HEK293 (cell line): ENCODE measurements around the gene PLB1.

Experiments used
- CTCF ChIA-PET: fragments of 350-600 bp; formaldehyde crosslinking; extraction: SDS; loops from one replicate; lab custom pipeline; 2021; ENCODE audit warnings: antibody characterized with exemption; lab: Yijun Ruan, JAX
- POLR2A ChIA-PET: fragments of 300-600 bp; formaldehyde crosslinking; extraction: SDS; loops from one replicate; lab custom pipeline; 2020; ENCODE audit warnings: antibody characterized with exemption, inconsistent platforms; lab: Yijun Ruan, JAX
- H3K27ac ChIP-seq: fragments of 200-500 bp; sonication (Bioruptor generic); 2 replicates; pipeline ENCODE4 v1.5.1; 2014; ENCODE audit warnings: low read depth, low read length, control low read depth, inconsistent platforms; ENCODE audit errors: extremely low read depth
- H3K36me3 ChIP-seq, 2 experiments: fragments of 200-500 bp in 1 of 2; sonication (Bioruptor generic) in 1 of 2; 1 replicate in 1 of 2; 2 replicates in 1 of 2; pipeline ENCODE4 v1.5.1; 2014 to 2017; ENCODE audit warnings: inconsistent platforms in 2 of 2, low read length in 2 of 2; ENCODE audit not compliant: control insufficient read depth in 2 of 2, insufficient read depth in 1 of 2
- H3K4me1 ChIP-seq: fragments of 200-500 bp; sonication (Bioruptor generic); 2 replicates; pipeline ENCODE4 v1.5.1; 2014; ENCODE audit warnings: mild to moderate bottlenecking, low read length, inconsistent platforms; ENCODE audit not compliant: control insufficient read depth, insufficient read depth
- H3K4me3 ChIP-seq: 2 replicates; pipeline ENCODE4 v1.5.1; 2011; ENCODE audit warnings: low read depth, mild to moderate bottlenecking, control low read depth, low read length, moderate library complexity
- H3K9me3 ChIP-seq: fragments of 200-500 bp; sonication (Bioruptor generic); 2 replicates; pipeline ENCODE4 v1.5.1; 2014; ENCODE audit warnings: low read depth, low read length, inconsistent platforms; ENCODE audit not compliant: control insufficient read depth, insufficient read depth
- EGR2 ChIP-seq: fragments of 450-650 bp; formaldehyde crosslinking; IDR thresholded peaks from 2 replicates; pipeline ENCODE4 v1.5.1; 2016; ENCODE audit warnings: low read depth, missing biosample characterization, missing genetic modification characterization
- FEZF1 ChIP-seq: fragments of 450-650 bp; formaldehyde crosslinking; IDR thresholded peaks from 2 replicates; pipeline ENCODE4 v1.5.1; 2016; ENCODE audit warnings: missing biosample characterization, missing genetic modification characterization
- MZF1 ChIP-seq: fragments of 450-650 bp; formaldehyde crosslinking; IDR thresholded peaks from 2 replicates; pipeline ENCODE4 v1.5.1; 2017; ENCODE audit warnings: missing biosample characterization, missing genetic modification characterization, borderline replicate concordance
- ZFHX2 ChIP-seq: fragments of 450-650 bp; formaldehyde crosslinking; conservative IDR thresholded peaks from 2 replicates; pipeline ENCODE4 v1.5.1; 2016; ENCODE audit warnings: missing biosample characterization, missing genetic modification characterization
- ZNF112 ChIP-seq: fragments of 450-650 bp; formaldehyde crosslinking; IDR thresholded peaks from 2 replicates; pipeline ENCODE4 v1.5.0; 2017; ENCODE audit warnings: missing biosample characterization, missing genetic modification characterization
- ZNF169 ChIP-seq: fragments of 450-650 bp; formaldehyde crosslinking; IDR thresholded peaks from 2 replicates; pipeline ENCODE4 v1.5.1; 2016; ENCODE audit warnings: missing biosample characterization, missing genetic modification characterization
- ZNF274 ChIP-seq, 2 experiments: fragments of 200-500 bp in 1 of 2; fragments of 450-650 bp in 1 of 2; sonication (Bioruptor generic) in 1 of 2; formaldehyde crosslinking in 1 of 2; IDR thresholded peaks; 2 replicates each; pipeline versions ENCODE4 v1.5.1 to v1.6.1; 2014 to 2016; ENCODE audit warnings: borderline replicate concordance in 1 of 2, inconsistent platforms in 1 of 2, low read length in 1 of 2, missing biosample characterization in 1 of 2, missing genetic modification characterization in 1 of 2
- ZNF37A ChIP-seq: fragments of 450-650 bp; IDR thresholded peaks from 2 replicates; pipeline ENCODE4 v1.5.1; 2018; ENCODE audit warnings: missing biosample characterization, missing genetic modification characterization
- ZNF514 ChIP-seq: fragments of 450-650 bp; formaldehyde crosslinking; IDR thresholded peaks from 2 replicates; pipeline ENCODE4 v1.5.1; 2016; ENCODE audit warnings: missing biosample characterization, missing genetic modification characterization
- ZNF629 ChIP-seq: fragments of 450-650 bp; formaldehyde crosslinking; IDR thresholded peaks from 2 replicates; pipeline ENCODE4 v1.5.1; 2017; ENCODE audit warnings: missing biosample characterization, missing genetic modification characterization
- ZNF677 ChIP-seq: fragments of 450-650 bp; IDR thresholded peaks from 2 replicates; pipeline ENCODE4 v1.5.0; 2018; ENCODE audit warnings: missing biosample characterization, mild to moderate bottlenecking, missing genetic modification characterization, moderate library complexity
- TF ChIP-seq, protein P1 (sequence below): fragments of 450-650 bp; formaldehyde crosslinking; IDR thresholded peaks from 2 replicates; pipeline ENCODE4 v1.5.1; 2017; ENCODE audit warnings: missing biosample characterization, missing genetic modification characterization
- TF ChIP-seq, protein P2 (sequence below): fragments of 450-650 bp; formaldehyde crosslinking; IDR thresholded peaks from 2 replicates; pipeline ENCODE4 v1.5.1; 2016; ENCODE audit warnings: missing biosample characterization, missing genetic modification characterization

The PLB1 gene

DNA sequence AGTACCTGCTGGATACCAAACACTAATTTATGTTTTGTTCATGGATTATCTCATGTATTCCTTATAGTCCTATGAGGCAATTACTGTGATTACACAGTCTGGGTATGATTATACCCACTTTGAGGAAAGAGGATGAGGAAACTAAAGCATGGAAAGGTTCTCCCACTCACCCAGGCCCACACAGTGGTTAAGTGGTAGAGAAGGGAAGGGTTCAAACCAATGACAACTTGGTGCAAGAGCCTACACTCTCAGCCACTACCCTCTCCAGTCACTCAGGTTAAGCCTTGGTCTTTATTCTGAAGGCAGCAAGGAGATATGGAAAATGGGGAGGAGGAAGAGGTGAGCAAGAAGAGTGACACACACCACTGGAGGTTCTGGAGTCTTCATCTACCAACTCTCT lies 191.3 kb downstream of the PLB1 start:
- TF ChIP-seq ZFHX2 (tag by site-specific recombination) (peak; percentile 46; the same call in 1 of the 2 replicates), FEZF1 (tag by site-specific recombination) (no peak), EGR2 (tag by site-specific recombination) (peak; percentile 57)

DNA sequence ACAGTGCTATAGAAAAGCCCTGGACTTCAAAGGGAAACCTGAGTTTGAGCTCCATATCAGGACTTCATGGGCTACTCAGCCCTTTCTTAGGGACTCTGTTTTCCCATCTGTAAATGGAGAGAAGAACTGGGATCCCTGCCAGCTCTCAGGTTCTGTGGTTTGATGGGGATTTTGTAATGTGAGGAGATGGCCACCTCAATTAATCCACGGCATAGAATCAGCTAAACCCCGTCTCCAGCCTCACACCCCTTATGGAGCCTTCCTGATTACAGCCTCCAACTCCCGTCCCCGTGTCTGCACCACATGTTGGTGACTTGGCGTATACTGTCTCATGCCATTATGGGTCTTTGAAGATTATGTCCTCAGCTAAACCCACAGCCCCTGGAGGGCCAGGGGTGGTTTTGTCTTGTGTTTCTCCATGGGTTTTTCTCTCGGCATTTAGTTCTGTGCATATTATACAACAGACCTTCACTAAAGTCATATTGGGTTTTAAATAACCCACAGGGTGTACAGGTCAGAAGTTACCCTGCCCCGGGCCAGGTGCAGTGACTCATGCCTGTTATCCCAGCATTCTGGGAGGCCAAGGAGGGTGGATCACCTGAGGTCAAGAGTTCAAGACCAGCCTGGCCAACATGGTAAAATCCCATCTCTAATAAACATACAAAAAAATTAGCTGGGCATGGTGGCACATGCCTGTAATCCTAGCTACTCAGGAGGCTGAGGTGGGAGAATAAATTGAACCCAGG lies 192.0 kb downstream of the PLB1 start:
- peak; percentile 61; the same call in 1 of the 2 replicates for TF ChIP-seq MZF1 (tag by site-specific recombination)
- TF ChIP-seq, protein P1, sequence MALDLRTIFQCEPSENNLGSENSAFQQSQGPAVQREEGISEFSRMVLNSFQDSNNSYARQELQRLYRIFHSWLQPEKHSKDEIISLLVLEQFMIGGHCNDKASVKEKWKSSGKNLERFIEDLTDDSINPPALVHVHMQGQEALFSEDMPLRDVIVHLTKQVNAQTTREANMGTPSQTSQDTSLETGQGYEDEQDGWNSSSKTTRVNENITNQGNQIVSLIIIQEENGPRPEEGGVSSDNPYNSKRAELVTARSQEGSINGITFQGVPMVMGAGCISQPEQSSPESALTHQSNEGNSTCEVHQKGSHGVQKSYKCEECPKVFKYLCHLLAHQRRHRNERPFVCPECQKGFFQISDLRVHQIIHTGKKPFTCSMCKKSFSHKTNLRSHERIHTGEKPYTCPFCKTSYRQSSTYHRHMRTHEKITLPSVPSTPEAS = no peak
- CTCF ChIA-PET = no interaction called here
- H3K27ac ChIP-seq = no peak overlapping the region
- POLR2A ChIA-PET = no interaction called here
- no peaks in the 10 kb centered on the region for H3K36me3 ChIP-seq
- H3K9me3 ChIP-seq = no peaks in the 10 kb centered on the region
- no peak overlapping the region for H3K4me3 ChIP-seq
- H3K4me1 ChIP-seq = peaks cover 12% of the 10 kb centered on the region

More for the DNA sequence above, 191.3 kb downstream of the PLB1 start:
- Histone ChIP-seq H3K4me3 (no peak overlapping the region), H3K9me3 (no peaks in the 10 kb centered on the region), H3K4me1 (peaks cover 12% of the 10 kb centered on the region), H3K27ac (no peak overlapping the region), H3K36me3 (no peaks in the 10 kb centered on the region)
- POLR2A ChIA-PET = no interaction called here
- CTCF ChIA-PET = interaction anchor here (0.6 kb wide), 1 partner anchor 1106 kb away, joined by 4 read pairs; no protein-coding TSS in a partner anchor

DNA sequence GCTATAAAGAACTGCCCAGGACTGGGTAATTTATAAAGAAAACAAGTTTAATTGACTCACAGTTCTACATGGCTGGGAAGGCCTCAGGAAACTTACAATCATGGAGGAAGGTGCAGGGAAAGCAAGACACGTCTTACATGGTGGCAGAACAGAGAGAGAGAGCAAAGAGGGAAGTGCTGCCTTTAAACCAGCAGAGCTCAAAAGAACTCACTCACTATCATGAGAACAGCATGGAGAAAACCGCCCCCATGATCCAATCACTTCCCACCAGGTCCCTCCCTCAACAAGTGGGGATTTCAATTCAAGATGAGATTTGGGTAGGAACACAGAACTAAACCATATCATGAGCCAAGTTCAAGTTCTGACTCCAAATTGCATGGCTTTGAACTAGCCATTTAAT lies 193.0 kb downstream of the PLB1 start:
- no peaks in the 10 kb centered on the region for H3K36me3 ChIP-seq
- no peaks in the 10 kb centered on the region for H3K9me3 ChIP-seq
- TF ChIP-seq ZNF629 (tag by site-specific recombination) (no peak), ZNF514 (tag by site-specific recombination) (no peak), ZNF112 (no peak), ZNF169 (tag by site-specific recombination) (no peak), ZNF677 (no peak), ZNF274 (IDR thresholded peaks at IDR 0.05; ENCODE audit: low read length) (no peak), ZNF274 (tag by site-specific recombination; IDR thresholded peaks at IDR 0.05; ENCODE audit: borderline replicate concordance) (no peak)
- TF ChIP-seq, protein P2, sequence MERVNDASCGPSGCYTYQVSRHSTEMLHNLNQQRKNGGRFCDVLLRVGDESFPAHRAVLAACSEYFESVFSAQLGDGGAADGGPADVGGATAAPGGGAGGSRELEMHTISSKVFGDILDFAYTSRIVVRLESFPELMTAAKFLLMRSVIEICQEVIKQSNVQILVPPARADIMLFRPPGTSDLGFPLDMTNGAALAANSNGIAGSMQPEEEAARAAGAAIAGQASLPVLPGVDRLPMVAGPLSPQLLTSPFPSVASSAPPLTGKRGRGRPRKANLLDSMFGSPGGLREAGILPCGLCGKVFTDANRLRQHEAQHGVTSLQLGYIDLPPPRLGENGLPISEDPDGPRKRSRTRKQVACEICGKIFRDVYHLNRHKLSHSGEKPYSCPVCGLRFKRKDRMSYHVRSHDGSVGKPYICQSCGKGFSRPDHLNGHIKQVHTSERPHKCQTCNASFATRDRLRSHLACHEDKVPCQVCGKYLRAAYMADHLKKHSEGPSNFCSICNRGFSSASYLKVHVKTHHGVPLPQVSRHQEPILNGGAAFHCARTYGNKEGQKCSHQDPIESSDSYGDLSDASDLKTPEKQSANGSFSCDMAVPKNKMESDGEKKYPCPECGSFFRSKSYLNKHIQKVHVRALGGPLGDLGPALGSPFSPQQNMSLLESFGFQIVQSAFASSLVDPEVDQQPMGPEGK (tag by site-specific recombination) = no peak
- peaks cover 6% of the 10 kb centered on the region for H3K4me1 ChIP-seq
- CTCF ChIA-PET = interaction anchor here (0.6 kb wide), 1 partner anchor 592 kb away, joined by 3 read pairs; no protein-coding TSS in a partner anchor
- no peak overlapping the region for H3K4me3 ChIP-seq
- POLR2A ChIA-PET = no interaction called here
- H3K27ac ChIP-seq = no peak overlapping the region

DNA sequence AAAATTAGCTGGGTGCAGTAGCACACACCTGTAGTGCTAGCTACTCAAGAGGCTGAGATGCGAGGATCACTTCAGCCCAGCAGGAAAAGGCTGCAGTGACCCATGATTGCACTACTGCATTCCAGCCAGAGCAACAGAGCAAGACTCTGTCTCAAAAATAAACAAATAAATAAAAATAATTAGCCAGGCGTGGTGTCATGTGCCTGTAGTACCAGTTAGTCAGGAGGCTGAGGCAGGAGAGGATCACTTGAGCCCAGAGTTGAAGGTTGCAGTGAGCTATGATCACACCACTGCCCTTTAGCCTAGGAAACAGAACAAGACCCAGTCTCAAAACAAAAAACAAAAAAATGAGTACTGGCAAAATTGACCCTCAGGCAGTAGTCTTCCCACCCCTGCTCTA lies 193.9 kb downstream of the PLB1 start:
- no peak for TF ChIP-seq ZNF37A (tag by site-specific recombination)
- Histone ChIP-seq H3K9me3 (no peaks in the 10 kb centered on the region), H3K4me3 (no peak overlapping the region), H3K27ac (no peak overlapping the region), H3K36me3 (no peaks in the 10 kb centered on the region), H3K4me1 (peaks cover 5% of the 10 kb centered on the region)
- ChIA-PET POLR2A (no interaction called here), CTCF (no interaction called here)
